ENCODE measurements around the gene ERLEC1.

DNA sequence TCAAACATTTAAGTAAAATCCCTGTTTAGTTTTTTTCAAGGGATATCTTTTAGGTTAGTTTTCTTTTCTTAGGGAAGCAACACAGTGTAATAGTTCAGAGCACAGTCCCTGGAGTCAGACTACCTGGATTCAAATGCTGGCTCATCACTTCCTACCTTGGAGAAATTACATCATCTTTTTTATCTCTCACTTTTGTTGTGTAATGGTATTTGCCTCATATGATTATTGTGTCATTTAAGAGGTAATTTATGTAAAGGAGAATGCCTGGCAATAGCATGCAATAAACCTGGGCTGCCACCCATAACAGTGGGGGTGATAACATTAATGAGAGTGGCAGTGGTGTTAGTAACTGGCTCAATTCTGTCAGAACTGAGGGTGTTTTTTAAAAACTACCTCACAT is 26.3 kb downstream of the ERLEC1 start:
- TF ChIP-seq POLR2AphosphoS5 (IDR thresholded peaks at IDR 0.05; ENCODE audit: low read depth, low read length) (no peak), TAF1 (IDR thresholded peaks at IDR 0.05; ENCODE audit: borderline replicate concordance, low read depth, low read length) (no peak)
